HG02571 (cell line): ENCODE measurements around the gene OPRL1.

Source experiments
- ATAC-seq: cut with Tn5 transposase; IDR thresholded peaks from one replicate; pipeline ENCODE4 v1.9.1; 2021; ENCODE audit warnings: mild to moderate bottlenecking, moderate library complexity; ENCODE audit not compliant: unreplicated experiment

The OPRL1 gene

GRCh38 chr20:64055893-64056638, 23.8 kb upstream of the OPRL1 start:
- no peak for ATAC-seq

- no peak for ATAC-seq
These were observed 23.3 kb upstream of the OPRL1 start for GRCh38 chr20:64056639-64056888.

GRCh38 chr20:64056889-64057627, 22.8 kb upstream of the OPRL1 start:
- ATAC-seq: no peak

- no peak for ATAC-seq
These were observed 22.0 kb upstream of the OPRL1 start for GRCh38 chr20:64057628-64058498.

GRCh38 chr20:64058536-64058935, 21.3 kb upstream of the OPRL1 start:
- ATAC-seq: no peak

- ATAC-seq: no peak
These were observed 17.6 kb upstream of the OPRL1 start for GRCh38 chr20:64062276-64062595.

GRCh38 chr20:64062596-64063388, 17.1 kb upstream of the OPRL1 start, which contains the start of gene TCEA2:
TCEA2 (plus strand) TSS chr20:64063198; CDS start chr20:64063313, 115 bp downstream.
- peak; percentile 69 for ATAC-seq

GRCh38 chr20:64063389-64064144, 16.3 kb upstream of the OPRL1 start:
- no peak for ATAC-seq

- no peak for ATAC-seq
These were observed 15.7 kb upstream of the OPRL1 start for GRCh38 chr20:64064145-64064698.

- ATAC-seq: no peak
These were observed 14.6 kb upstream of the OPRL1 start for GRCh38 chr20:64065062-64065973.

- no peak for ATAC-seq
These were observed 13.9 kb upstream of the OPRL1 start for GRCh38 chr20:64065974-64066343.

GRCh38 chr20:64067005-64067632, 12.8 kb upstream of the OPRL1 start:
- no peak for ATAC-seq

- ATAC-seq: no peak
These were observed 12.1 kb upstream of the OPRL1 start for GRCh38 chr20:64067733-64068307.

- ATAC-seq: no peak
These were observed 11.3 kb upstream of the OPRL1 start for GRCh38 chr20:64068386-64069208.

GRCh38 chr20:64069209-64069613, 10.7 kb upstream of the OPRL1 start:
- no peak for ATAC-seq

GRCh38 chr20:64069614-64070243, 10.2 kb upstream of the OPRL1 start:
- ATAC-seq: no peak
